ENCODE results near the gene MAG.
A peak's percentile ranks its signal among the peaks of the same experiment; 100 is the strongest.

MAG gene

DNA sequence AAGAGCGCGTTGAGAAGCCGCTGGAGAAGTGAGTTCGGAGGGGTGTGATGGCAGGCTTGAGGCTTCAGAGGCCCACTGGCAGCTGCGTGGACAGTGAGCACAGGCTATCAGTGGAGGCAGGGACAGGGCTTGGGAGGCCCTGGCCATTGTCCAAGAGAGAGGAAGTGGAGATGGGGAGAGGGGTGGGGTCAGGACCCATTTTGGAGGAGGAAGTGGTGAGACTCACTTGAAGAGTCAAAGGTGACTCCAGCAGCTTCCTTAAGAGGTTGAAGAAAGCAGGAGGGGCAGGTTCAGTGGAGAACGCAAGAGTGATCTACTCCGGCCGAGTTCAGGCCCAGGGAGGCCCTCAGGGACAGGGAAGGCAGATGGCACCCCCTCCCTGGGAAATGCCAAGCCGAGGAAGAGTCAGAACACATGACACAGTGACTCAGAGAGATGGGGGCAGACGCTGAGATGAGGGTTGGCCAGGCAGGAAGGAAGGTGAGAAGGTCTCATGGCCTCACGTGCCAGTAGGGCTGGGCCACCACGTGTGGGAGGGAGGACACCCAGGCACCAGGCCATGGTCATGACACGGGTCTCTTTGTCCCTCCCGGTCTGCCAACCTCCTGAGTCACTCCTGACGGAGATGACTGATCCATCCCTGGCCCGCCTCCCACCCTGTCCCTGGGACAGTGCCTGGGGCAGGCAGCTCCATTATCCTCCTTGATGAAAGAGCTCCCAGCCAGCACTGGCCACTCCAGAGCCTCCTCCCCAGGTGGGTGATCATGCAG, 26.9 kb downstream of the MAG start:
- DNase-seq (ENCODE audit: low read depth) = peak; percentile 46

DNA sequence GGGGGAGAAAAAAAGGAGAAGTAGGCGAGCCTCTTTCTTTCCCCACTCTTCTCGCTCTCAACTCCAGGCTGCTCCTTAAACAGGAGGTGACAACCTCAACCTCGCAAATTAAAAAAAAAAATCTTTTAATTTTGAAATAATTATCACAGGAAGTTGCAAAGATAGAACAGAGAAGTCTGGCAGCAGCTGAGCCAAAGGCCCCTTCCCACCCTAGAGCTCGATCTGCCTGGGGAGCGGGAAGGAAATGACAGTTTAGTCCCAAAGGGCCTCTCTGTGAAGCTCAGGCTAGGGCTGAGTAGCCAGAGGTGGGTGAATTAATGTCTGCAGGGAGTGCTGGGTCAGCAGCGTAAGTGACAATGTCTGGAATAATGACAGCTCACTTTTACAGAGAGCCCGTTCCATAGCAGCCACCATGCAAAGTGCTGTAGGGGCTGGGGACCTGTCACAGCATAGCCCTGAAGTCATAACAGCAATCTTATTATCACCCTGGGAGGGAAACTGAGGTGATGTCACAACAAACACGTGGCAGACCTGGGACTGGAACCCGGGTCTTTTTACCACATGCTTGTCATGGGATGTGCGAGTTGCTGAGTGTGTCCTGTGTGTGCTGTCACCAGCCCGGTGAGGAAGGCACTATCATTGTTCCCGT, 28.2 kb downstream of the MAG start:
- no peak for DNase-seq (ENCODE audit: low read depth)

DNA sequence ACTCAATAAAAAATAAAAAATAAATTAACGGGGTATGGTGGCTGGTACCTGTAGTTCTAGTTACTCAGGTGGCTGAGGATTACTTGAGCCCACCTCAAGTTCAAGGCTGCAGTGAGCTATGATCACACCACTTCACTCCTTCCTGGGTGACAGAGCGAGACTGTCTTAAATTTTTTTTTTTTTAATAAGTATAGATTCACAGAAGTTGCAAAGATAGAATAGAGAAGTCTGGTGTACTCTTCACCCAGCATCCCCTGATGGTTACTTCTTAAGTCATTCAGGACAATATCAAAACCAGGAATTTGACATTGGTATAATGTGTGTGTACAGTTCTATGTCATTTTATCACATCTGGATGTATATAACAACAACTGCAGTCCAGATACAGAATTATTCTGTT, 29.3 kb downstream of the MAG start:
- no peak for DNase-seq (ENCODE audit: low read depth)

DNA sequence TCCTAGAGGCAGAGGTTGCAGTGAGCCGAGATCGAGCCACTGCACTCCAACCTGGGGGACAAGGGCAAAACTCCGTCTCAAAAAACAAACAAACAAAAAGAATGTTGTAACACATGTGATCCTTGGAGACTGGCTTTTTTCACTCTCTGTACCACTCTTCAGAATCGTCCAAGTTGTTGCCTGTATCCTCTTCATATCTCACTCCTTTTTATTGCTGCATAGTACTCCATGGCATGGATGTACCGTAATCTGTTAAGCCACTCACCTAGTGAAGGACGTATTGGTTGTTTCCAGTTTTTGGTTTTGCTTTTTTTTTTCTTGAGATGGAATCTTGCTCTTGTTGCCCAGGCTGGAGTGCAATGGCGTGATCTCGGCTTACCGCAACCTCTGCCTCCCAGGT, 30.1 kb downstream of the MAG start:
- no peak for DNase-seq (ENCODE audit: low read depth)

DNA sequence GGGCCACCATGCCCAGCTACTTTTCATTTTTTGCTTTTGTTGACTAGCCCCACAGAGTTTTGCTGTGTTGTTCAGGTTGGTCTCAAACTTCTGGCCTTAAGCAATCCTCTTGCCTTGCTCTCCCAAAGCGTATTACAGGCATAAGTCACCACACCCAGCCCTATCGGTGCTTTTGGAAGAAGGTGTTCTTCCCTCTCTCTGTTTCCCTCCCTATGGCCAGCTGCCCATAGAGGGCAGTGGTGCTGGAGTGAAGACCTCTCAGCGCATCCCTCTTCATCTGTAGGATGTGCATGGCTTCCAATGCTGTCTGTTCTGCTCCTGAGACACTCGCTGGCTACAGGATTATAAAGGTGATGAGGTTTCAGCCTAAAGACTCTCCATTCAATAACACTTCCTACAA, 35.7 kb downstream of the MAG start:
- no peak for DNase-seq (ENCODE audit: low read depth)

GRCh38 chr19:35328851-35329285, 36.9 kb downstream of the MAG start, which contains the start of gene CD22:
CD22 (plus strand) TSS chr19:35329187; CDS start chr19:35332041, 2,854 bp downstream.
- DNase-seq (ENCODE audit: low read depth) = no peak

DNA sequence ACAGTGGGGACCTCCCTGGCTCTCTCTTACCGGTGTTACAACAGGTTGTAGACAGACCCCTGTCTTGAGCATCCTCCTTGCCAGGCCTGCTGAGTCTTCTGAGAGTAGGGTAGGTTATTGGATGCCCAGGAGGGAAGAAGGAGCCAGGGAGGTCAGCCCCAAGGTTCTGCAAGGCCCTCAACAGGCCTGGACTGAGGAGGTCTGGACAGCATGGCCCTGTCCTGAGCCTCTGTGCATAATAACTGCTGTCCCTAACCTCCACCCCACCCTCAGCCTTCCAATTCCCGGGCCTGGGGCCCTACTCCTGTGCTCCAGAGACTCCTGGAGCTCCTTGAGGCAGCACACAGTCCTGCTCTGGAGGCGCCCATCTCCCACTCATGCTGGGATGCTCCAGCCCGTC, 37.4 kb downstream of the MAG start:
- DNase-seq (ENCODE audit: low read depth) = no peak

DNA sequence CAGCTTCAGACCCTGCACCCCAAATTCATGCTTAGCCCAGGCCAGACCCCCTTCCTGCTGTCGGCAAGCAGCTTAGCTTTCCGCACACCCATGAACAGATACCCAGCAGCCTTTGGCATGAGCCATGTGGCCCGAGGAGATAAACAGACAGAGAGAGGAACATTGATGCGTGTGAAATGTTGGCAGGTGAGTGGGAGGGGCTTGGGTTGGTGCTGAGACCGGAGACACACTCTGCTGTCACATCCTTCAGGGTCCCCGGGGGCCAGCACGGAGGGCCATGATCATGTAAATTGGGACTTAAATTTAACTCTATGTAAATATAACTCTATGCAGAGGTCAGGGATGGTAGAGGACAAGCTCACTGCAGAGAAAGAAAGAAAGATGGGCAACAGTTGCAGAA, 38.5 kb downstream of the MAG start:
- DNase-seq (ENCODE audit: low read depth) = no peak

DNA sequence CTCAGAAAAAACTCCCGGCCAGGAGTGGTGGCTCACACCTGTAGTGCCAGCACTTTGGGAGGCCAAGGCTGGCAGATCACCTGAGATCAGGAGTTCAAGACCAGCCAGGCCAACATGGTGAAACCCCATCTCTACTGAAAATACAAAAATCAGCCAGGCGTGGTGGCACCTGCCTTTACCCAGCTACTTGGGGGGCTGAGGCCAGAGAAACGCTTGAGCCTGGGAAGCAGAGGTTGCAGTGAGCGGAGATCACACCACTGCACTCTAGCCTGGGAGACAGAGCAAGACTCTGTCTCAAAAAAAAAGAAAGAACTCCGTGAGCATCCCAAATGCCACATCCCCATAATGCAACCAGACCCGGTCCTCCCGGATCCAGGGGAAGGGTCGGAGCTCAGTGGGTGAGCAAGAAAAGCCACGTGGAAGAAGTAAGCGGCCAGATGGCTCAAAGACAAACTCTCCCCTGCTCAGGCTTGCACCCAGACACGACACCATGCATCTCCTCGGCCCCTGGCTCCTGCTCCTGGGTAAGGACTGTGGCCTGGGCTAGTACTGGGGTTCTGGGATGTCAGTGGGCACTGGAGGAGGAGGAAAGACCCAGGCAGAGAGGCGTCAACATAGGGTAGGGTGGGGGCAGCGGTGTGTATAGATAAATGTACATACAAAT, 39.7 kb downstream of the MAG start:
- no peak for DNase-seq (ENCODE audit: low read depth)

DNA sequence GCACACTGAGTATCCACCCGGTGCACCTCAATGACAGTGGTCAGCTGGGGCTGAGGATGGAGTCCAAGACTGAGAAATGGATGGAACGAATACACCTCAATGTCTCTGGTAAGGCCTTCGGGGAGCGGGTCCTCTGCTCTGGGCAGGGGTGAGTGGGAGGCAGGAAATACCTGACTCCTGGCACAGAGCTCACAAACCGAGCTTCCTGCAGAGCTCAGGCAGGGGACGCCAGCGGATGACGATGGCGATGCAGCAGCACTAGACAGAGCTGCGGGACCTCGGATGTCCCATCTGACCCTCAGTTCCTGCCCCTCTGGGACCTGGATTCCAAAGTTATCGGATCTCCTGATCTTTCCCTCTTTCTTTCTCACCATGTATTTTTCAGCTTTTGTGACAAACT, 40.9 kb downstream of the MAG start:
- DNase-seq (ENCODE audit: low read depth) = no peak

GRCh38 chr19:35334144-35334753, 42.3 kb downstream of the MAG start:
- DNase-seq (ENCODE audit: low read depth) = no peak

DNA sequence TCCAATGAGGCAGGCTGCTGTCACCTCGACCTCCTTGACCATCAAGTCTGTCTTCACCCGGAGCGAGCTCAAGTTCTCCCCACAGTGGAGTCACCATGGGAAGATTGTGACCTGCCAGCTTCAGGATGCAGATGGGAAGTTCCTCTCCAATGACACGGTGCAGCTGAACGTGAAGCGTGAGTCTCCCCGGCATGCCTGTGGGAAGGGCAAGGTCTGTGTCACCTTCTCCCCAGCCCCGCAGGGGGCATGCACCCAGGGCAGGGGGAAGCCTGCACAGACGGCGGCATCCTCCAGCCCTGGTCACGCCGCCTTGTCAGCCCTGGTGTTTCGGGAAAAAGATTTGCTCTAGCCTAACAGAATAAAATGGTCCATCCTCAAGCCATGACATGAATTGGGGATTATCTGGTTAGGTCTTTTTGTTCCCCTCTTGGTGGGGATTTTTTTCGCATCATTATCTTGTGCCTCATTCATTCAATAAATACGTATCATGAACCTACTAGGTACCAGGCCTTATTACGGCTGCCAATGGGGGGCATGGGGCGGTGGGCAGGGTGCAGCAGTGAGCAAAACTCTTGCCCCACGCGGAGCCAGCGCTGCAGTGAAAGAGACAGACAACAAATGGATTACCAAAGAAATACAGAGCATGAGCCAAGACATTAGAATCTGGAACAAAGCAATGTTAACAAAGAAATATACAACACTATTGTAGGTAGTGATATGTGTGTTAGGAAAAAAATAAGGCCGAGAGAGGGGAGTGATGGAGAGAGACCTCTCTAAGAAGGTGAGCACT, 44.4 kb downstream of the MAG start:
- no peak for DNase-seq (ENCODE audit: low read depth)

GRCh38 chr19:35337097-35337983, 45.4 kb downstream of the MAG start:
- no peak for DNase-seq (ENCODE audit: low read depth)

- no peak for DNase-seq (ENCODE audit: low read depth)
Measured at GRCh38 chr19:35337984-35338296, 46.0 kb downstream of the MAG start.

DNA sequence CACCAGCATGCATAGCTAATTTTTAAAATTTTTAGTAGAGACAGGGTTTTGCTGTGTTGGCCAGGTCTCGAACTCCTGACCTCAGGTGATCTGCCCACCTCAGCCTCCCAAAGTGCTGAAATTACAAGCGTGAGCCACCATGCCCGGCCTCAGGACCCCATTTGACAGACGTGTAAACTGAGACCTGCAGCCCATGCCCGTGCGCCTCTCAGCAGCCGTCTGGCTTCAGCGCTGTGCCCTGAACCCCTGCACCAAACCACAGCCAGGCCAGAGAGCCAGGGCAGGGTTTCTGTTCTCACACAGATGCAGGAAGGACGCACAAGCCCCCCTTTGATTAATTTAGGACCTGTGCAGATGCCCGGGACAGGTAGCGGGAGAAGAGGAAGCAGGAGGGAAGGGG, 48.5 kb downstream of the MAG start:
- no peak for DNase-seq (ENCODE audit: low read depth)

DNA sequence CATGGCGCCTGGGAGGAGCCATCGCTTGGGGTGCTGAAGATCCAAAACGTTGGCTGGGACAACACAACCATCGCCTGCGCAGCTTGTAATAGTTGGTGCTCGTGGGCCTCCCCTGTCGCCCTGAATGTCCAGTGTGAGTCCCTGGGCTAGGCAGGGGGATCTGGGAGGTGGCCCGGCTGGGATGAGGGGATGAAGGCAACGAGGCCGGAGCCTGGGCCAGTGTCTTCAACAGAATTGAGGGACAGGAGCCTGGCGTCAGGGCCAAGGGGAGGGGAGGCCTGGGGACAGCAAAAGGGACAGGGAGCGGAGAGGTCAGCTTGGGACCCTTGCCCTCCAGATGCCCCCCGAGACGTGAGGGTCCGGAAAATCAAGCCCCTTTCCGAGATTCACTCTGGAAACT, 49.0 kb downstream of the MAG start:
- DNase-seq (ENCODE audit: low read depth) = no peak

- no peak for DNase-seq (ENCODE audit: low read depth)
Measured at GRCh38 chr19:35341565-35342225, 49.7 kb downstream of the MAG start.

DNA sequence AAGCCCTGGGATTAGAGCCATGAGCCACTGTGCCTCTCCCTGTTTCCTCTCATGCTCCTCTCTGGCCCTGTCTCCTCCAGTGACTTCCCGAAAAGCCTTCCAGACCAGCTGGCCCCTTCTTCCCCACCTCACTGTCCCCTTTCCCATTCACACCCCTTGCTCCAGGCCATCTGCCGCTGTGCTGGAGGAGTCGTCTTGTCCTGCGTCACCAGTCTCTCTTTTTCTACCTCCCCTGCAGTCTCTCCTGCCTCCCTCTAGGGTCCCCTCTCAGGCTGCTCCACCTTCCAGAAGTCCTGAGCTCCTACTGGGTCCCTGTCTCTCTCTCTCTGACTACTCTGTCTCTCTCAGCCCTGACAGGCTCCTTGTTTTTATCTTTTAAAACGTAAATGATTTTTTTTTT, 50.5 kb downstream of the MAG start:
- no peak for DNase-seq (ENCODE audit: low read depth)

DNA sequence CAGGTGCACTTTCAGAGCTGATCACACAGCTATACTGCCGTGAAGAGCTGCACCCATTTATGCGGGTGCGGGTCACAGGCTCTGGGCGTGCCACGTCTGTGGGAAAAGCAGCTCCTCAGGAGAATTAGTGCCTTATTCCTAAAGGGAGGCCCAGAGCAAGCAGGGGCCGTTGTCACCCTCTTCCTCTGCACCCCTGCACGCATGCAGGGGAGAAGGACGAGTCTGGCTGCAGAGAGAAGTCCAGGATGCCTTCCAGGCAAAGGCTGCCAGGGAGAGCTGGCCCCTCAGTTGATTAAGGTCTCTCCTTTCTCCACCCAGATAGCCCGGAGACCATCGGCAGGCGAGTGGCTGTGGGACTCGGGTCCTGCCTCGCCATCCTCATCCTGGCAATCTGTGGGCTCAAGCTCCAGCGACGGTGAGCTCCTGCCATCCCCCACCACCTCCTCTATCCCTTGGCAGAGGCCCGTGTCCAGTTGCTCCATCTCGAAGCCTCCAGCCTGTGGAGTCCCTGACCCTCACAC, 52.6 kb downstream of the MAG start:
- DNase-seq (ENCODE audit: low read depth) = no peak

DNA sequence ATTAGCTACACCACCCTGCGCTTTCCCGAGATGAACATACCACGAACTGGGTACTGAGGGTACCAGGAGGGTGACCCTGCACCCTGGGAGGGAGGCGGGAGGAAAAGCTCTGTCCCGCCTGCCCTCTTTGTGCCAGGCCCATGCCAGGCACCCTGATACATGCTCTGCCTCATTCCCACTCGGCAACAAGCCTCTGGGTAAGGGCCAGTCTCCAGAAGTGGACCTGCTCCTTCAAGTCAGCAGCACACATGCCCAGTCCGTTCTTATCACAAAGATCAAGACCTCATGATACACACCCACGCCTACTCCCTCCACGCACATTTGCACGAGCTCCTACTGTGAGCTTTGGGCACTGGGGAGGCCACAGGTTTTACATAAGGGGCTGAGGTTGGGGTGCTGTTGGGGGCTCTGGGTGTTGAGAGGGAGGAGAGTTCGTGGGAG, 53.7 kb downstream of the MAG start:
- DNase-seq (ENCODE audit: low read depth) = no peak

Data from iris pigment epithelial cell (primary cell).